ENCODE results near the gene GSTT4. TPM values are rescaled to one million over a fixed set of nuclear protein-coding genes. Genes with fewer than 3 reads are reported as not detected.
"Not testable (repeated sequence)": the region's sequence is repeated elsewhere in the genome, so short reads cannot be mapped to it uniquely, and the experiment has no call there.

Gene GSTT4
- total RNA-seq, 4 donors from 2014 or later = not detected

DNA sequence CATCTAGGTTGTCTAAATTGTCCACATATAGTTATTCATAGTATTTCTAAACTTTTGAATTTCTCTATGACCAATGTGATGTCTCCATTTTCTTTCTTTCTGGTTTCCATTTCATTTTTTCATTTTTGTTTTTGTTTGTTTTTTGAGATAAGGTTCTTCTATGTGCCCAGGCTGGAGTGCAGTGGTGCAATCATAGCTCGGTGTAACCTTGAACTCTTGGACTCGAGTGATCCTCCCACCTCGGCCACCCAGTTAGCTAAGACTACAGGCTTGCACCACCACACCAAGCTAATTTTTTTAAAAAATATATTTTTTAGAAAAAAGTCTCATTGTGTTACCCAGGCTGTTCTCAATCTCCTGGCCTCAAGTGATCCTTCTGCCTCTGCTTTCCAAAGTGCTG, 8.2 kb downstream of the GSTT4 start:
- Histone ChIP-seq H3K27ac (no peak overlapping the region), H3K4me1 (no peaks in the 10 kb centered on the region), H3K4me3 (no peak overlapping the region), H3K36me3 (no peaks in the 10 kb centered on the region), H3K27me3 (no peaks in the 10 kb centered on the region), H3K9me3 (no peaks in the 10 kb centered on the region)
- no peak for DNase-seq (ENCODE audit: low spot score in 2 of 2)
- TF ChIP-seq POLR2A (IDR thresholded peaks at IDR 0.05) = no peak
- TF ChIP-seq, protein P1, sequence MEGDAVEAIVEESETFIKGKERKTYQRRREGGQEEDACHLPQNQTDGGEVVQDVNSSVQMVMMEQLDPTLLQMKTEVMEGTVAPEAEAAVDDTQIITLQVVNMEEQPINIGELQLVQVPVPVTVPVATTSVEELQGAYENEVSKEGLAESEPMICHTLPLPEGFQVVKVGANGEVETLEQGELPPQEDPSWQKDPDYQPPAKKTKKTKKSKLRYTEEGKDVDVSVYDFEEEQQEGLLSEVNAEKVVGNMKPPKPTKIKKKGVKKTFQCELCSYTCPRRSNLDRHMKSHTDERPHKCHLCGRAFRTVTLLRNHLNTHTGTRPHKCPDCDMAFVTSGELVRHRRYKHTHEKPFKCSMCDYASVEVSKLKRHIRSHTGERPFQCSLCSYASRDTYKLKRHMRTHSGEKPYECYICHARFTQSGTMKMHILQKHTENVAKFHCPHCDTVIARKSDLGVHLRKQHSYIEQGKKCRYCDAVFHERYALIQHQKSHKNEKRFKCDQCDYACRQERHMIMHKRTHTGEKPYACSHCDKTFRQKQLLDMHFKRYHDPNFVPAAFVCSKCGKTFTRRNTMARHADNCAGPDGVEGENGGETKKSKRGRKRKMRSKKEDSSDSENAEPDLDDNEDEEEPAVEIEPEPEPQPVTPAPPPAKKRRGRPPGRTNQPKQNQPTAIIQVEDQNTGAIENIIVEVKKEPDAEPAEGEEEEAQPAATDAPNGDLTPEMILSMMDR (IDR thresholded peaks at IDR 0.05) = no peak
- no peak for TF ChIP-seq POLR2AphosphoS5 (IDR thresholded peaks at IDR 0.05)
- no peak for TF ChIP-seq EP300 (IDR thresholded peaks at IDR 0.05)
- 92% methylated on average over 3 of the region's 3 CpGs for WGBS

DNA sequence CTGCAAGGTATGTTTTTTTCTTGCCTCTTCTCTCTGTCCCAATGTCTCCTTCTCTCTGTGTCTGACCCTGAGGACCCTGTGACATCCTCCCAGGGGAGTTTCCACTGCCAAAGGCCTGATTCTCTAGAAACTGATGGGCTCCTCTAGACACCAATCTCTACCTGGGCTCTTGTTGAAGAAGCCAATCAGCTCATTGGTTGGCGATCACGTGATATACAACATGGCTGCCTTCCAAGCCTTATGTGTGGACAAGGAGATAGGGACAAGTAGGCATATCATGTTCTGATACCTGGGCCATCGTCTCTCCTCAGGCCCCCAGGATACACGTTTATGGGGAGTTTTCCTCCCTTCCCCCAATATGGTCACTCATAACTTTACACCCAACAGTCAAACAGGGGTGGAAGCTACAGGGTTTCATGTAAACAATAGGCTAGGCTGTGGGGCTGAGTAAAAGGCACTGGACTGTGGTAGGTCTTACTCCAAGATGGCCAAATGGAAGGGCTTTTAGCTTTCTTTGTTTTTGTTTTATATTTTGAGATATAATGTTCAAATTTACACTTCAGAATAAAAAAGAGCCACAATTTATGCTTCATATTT, 11.6 kb downstream of the GSTT4 start:
- DNase-seq (ENCODE audit: low spot score in 2 of 2); H3K4me1 ChIP-seq; H3K27me3 ChIP-seq; H3K9me3 ChIP-seq; H3K27ac ChIP-seq; H3K4me3 ChIP-seq; H3K36me3 ChIP-seq: not testable (repeated sequence)
- WGBS = 66% methylated on average over 4 of the region's 4 CpGs

DNA sequence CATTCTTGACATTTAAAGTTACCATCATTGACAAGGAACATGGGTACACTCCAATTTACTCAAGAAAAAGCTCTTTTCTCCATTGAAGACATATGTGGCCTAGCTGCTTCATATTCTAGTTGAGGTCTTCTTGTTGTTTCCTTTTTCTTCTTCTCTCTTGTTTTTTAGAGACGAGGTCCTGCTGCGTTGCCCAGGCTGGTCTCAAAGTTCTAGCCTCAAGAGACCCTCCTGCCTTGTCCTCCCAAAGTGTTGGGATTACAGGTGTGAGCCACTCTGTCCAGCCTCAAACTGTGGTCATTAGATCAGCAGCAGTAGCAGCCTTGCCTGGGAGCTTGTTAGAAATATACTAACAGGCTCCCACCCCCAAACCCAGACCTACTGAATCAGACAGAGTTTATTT, 12.2 kb downstream of the GSTT4 start:
- WGBS = 84% methylated on average over 2 of the region's 2 CpGs
- not testable (repeated sequence) for DNase-seq (ENCODE audit: low spot score in 2 of 2); H3K4me3 ChIP-seq; H3K27me3 ChIP-seq; H3K36me3 ChIP-seq; H3K27ac ChIP-seq; H3K4me1 ChIP-seq; H3K9me3 ChIP-seq

DNA sequence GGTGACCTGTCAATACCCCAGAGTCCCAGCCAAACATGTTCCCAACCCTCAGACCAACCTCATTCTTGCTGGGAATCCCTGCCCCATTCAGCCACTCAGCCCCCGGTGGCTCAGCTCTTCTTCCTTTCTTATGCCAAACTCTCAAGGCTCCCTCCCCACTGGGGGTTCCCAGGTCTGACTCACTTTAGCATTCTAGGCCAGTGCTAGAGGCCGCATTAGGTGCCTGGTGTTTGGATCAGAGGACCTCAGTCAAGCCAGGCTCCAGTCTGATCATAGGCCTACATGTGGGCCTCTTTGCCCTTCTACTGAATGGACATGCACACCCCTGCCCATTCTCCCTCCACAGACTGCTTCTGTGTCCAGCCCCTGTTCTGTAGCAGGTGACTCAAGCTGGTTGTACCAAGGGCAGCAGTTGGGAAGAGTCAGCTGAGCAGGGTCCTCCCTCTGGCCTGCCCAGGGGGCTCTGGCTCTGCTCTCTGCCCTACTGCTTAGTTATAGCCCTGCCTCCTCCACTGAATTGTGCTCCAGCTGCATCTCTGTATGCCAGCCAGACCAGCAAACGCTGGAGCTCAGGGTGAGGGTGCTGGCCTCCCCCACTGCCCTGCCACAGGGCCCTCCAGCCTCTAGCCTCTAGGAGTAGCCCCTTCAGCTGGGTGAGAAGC, 15.5 kb downstream of the GSTT4 start:
- H3K36me3 ChIP-seq; H3K4me3 ChIP-seq; H3K27ac ChIP-seq; DNase-seq (ENCODE audit: low spot score in 2 of 2); H3K4me1 ChIP-seq; H3K27me3 ChIP-seq; H3K9me3 ChIP-seq: not testable (repeated sequence)
- WGBS = 77% methylated on average over 2 of the region's 3 CpGs

DNA sequence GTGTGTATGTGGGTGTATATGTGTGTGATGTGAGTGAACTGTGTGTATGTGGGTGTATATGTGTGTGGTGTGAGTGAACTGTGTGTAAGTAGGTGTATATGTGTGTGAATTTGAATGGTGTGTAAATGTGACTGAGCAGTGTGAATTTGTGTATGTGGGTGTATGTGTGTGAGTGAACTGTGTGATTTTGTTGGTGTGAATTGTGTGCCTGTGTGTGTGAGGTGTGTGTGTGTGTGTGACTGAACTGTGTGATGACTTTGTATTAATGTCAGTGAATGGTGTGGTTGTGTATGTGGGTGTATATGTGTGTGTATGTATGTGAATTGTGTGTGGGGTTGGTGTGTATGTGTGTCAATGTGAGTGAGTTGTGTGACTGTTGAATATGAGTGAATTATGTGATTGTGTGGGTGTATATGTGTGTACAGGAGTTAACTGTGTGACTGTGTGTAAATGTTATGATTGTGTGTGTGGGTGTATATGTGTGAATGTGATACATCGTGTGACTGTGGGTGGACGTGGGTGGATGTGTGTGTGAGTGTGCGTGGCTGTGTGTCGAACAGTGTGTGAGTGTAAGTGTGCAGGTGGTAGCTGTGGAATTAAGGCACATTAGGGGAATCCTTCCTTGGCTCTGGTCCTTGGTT, 18.6 kb downstream of the GSTT4 start:
- 70% methylated on average over 4 of the region's 4 CpGs for WGBS
- not testable (repeated sequence) for H3K27ac ChIP-seq; H3K4me1 ChIP-seq; H3K9me3 ChIP-seq; H3K36me3 ChIP-seq; DNase-seq (ENCODE audit: low spot score in 2 of 2); H3K4me3 ChIP-seq; H3K27me3 ChIP-seq

DNA sequence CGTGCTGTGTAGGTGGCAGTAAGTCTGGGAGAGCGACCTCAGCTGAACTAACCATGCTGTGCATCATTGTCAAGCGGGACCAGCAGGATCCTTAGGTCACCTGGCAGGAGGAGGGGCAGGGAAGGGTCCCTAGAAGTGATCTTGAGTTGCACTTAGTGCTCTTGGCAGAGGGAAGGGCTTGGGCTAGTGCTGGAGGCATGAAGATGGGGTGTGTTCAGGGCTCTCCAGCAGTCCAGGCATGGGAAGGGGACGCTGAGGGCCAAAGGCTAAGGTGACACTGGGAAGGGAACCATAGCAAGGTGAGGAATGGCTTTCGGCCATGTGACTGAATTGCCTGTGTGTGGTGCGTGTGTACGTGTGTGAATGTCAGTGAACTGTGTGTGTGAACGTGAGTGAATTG, 19.2 kb downstream of the GSTT4 start:
- WGBS = 86% methylated on average over 8 of the region's 8 CpGs
- not testable (repeated sequence) for H3K36me3 ChIP-seq; H3K27me3 ChIP-seq; H3K27ac ChIP-seq; DNase-seq (ENCODE audit: low spot score in 2 of 2); H3K4me1 ChIP-seq; H3K9me3 ChIP-seq; H3K4me3 ChIP-seq

DNA sequence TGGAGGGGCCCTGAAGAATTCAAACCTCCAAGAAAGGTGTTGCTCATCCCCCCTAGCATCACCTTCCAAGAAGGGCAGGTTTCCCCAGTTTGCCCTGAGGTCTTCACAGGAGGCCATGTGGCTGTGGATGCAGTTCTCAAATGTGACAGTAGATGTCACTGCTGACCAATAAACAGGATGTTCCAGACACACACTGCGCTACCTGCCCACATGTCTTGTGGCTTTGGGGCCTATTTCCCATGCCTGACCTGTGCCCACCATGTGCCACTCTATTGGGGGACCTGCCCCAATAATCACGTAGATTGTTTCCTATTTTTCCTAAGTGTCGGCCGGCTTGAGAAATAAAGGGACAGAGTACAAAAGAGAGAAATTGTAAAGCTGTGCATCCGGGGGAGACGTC, 20.8 kb downstream of the GSTT4 start:
- Histone ChIP-seq H3K36me3 (no peaks in the 10 kb centered on the region), H3K27ac (no peak overlapping the region), H3K4me1 (no peaks in the 10 kb centered on the region), H3K4me3 (no peak overlapping the region), H3K27me3 (no peaks in the 10 kb centered on the region), H3K9me3 (no peaks in the 10 kb centered on the region)
- TF ChIP-seq EP300 (IDR thresholded peaks at IDR 0.05) (no peak), POLR2AphosphoS5 (IDR thresholded peaks at IDR 0.05) (no peak), POLR2A (IDR thresholded peaks at IDR 0.05) (no peak)
- TF ChIP-seq, protein P1 (IDR thresholded peaks at IDR 0.05) = peak in 1 of 2 donors; percentile 50
- 62% methylated on average over 4 of the region's 6 CpGs for WGBS
- DNase-seq (ENCODE audit: low spot score in 2 of 2) = no peak

DNA sequence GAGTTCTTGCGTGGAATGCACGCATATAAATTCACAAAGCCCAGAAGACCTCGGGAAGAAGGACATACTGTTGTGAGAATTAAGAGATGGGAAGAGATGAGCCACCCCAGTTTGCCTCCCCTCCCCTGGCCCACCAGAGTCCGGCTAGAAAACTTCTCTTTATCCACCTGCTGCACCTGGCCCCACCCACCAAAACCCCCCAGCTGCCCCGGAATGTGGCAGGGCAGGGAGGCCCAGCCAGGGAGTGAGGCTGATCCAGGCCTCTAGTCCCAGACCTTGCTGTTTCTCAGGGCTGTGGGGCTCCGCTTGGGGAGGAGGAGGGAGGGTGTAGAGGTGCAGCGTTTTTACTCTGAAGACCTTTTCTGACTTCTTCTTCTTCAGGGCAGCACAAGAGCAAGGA, 24.7 kb downstream of the GSTT4 start:
- not testable (repeated sequence) for H3K9me3 ChIP-seq; H3K27ac ChIP-seq; H3K4me3 ChIP-seq; H3K27me3 ChIP-seq; DNase-seq (ENCODE audit: low spot score in 2 of 2); H3K4me1 ChIP-seq; H3K36me3 ChIP-seq
- 45% methylated on average over 4 of the region's 7 CpGs for whole genome bisulfite sequencing

DNA sequence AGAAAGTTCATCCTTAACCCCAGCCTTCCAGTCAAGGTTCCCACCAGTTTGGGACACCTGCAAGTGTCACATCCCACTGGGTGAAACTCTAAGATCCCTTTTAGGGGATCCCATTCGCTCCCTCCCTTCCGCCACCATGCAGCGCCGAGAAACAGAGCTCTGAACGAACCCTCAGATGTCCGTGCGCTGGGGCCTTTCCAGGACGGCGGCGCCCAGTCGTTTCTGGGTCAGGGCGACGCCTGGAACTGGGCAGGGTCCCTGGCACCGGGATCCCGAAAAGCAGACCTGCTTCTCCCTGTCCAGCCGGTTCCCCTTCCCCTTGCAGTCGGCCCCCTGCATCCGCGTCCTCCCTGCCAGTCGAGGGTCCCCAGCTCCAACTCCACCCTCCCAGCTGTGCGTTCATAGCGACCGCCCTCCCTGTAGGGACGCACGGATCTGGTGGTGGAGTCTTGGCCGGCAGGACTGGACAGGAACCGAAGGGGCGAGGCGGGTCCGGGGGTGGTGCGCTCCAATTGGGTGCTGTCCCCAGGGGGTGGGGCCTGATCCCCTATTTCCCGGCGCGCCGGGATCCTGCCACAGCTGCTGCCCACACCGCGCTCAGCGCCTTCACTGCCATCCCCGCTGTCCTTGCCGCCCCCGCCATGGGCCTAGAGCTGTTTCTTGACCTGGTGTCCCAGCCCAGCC, 25.6 kb downstream of the GSTT4 start, which contains the start of gene GSTT2:
Gene GSTT2 (plus strand): TSS at position 578 of the 684 bp plus-strand sequence.
- H3K9me3 ChIP-seq; H3K27ac ChIP-seq; H3K36me3 ChIP-seq; H3K27me3 ChIP-seq; DNase-seq (ENCODE audit: low spot score in 2 of 2); H3K4me3 ChIP-seq; H3K4me1 ChIP-seq: not testable (repeated sequence)
- no CpG with 5 or more reads among the region's 41 CpGs for WGBS

DNA sequence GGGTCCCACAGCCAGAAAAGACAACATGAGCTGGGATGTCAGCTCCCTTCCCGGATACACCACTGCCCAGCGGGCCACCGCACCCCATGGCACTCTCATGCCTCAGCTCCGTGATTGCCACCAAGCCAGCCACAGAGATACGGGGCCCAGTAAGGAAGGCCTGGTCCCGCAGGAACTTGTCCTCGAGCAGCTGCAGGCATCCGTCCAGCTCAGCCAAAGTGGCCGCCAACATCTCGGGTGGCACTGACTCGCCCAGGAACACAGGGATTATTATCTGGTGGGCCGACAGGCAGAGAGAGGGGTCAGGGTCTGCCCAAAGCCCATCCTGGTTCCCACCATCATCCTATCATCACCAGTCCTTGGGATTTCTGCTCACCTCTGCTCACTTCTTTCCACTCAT, 27.9 kb downstream of the GSTT4 start:
- H3K9me3 ChIP-seq; H3K36me3 ChIP-seq; H3K27ac ChIP-seq; H3K4me3 ChIP-seq; DNase-seq (ENCODE audit: low spot score in 2 of 2); H3K4me1 ChIP-seq; H3K27me3 ChIP-seq: not testable (repeated sequence)
- WGBS = no CpG with 5 or more reads among the region's 12 CpGs

DNA sequence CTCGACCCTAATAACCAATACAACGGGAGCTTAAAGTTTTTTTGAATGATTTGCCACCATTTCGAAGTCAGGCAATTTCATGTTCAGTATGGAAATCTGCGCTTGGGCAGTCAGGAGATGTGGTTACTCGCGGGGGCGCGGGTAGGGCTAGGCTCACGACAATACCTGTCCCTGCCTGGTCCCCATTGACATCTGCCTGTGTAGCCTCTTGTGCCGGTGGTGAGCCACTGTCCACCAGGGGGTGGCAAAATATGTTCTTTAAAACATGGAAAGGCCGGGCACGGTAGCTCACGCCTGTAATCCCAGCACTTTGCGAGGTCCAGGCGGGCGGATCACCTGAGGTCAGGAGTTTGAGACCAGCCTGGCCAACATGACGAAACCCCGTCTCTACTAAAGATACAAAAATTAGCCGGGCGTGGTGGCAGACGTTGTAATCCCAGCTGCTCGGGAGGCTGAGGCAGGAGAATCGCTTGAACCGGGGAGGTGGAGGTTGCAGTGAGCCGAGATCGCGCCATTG, 30.4 kb downstream of the GSTT4 start:
- peaks cover 20% of the 10 kb centered on the region for H3K36me3 ChIP-seq
- not testable (repeated sequence) for H3K9me3 ChIP-seq; DNase-seq (ENCODE audit: low spot score in 2 of 2); H3K4me3 ChIP-seq; H3K27ac ChIP-seq; H3K27me3 ChIP-seq; H3K4me1 ChIP-seq
- WGBS = no CpG with 5 or more reads among the region's 27 CpGs

Data from suprapubic skin (tissue), 4 donors.